Spleen (tissue), 11 donors: ENCODE data around the gene SIPA1. TPM values are rescaled to one million over a fixed set of nuclear protein-coding genes. Genes with fewer than 3 reads are reported as not detected.
A peak's percentile ranks its signal among the peaks of the same experiment; 100 is the strongest.

Experiments used
- DNase-seq: peaks from one replicate; pipeline ENCODE4 v3.0.0-alpha.2; 2020
- H3K27ac ChIP-seq, 8 donors: fragments of 200-600 bp; sonication (generic) in 7 of 8; 1 replicate in 4 of 8; 2 replicates in 4 of 8; pipeline versions ENCODE4 v1.5.0 to v1.8.0; 2016 to 2021; ENCODE audit warnings: inconsistent platforms in 4 of 8, mild to moderate bottlenecking in 4 of 8, moderate library complexity in 1 of 8
- H3K27me3 ChIP-seq, 7 donors: fragments of 200-600 bp; sonication (generic) in 6 of 7; replicated peaks in 1 of 7; 1 replicate in 4 of 7; 2 replicates in 3 of 7; pipeline versions ENCODE4 v1.5.0 to v1.8.0; 2016 to 2021; ENCODE audit warnings: inconsistent platforms in 3 of 7, mild to moderate bottlenecking in 1 of 7
- H3K36me3 ChIP-seq, 6 donors: fragments of 200-600 bp; sonication (generic) in 5 of 6; 1 replicate in 4 of 6; 2 replicates in 2 of 6; pipeline versions ENCODE4 v1.5.0 to v1.8.0; 2016 to 2021; ENCODE audit warnings: inconsistent platforms in 2 of 6
- H3K4me1 ChIP-seq, 6 donors: fragments of 200-600 bp; sonication (generic) in 5 of 6; 1 replicate in 3 of 6; 2 replicates in 3 of 6; pipeline versions ENCODE4 v1.5.0 to v1.8.0; 2016 to 2021; ENCODE audit warnings: inconsistent platforms in 3 of 6
- H3K4me3 ChIP-seq, 8 donors: fragments of 200-600 bp; sonication (generic) in 7 of 8; 1 replicate in 4 of 8; 2 replicates in 4 of 8; pipeline versions ENCODE4 v1.5.0 to v1.8.0; 2016 to 2021; ENCODE audit warnings: inconsistent platforms in 4 of 8, mild to moderate bottlenecking in 4 of 8, moderate library complexity in 2 of 8
- H3K9me3 ChIP-seq, 8 donors: fragments of 200-600 bp; sonication (generic) in 7 of 8; 1 replicate in 4 of 8; 2 replicates in 4 of 8; pipeline versions ENCODE4 v1.5.0 to v1.8.0; 2016 to 2021; ENCODE audit warnings: inconsistent platforms in 4 of 8
- POLR2A ChIP-seq, 3 donors: fragments of 450-650 bp; IDR thresholded peaks; one replicate each; pipeline ENCODE4 v1.5.1; 2017; ENCODE audit warnings: antibody characterized with exemption in 3 of 3, mild to moderate bottlenecking in 1 of 3
- POLR2AphosphoS5 ChIP-seq, 3 donors: sonication (generic); formaldehyde crosslinking; IDR thresholded peaks; one replicate each; pipeline ENCODE4 v1.5.1; 2017; ENCODE audit warnings: antibody characterized with exemption in 3 of 3
- WGBS, 5 donors: extraction: QIAGEN DNeasy Blood & Tissue Kit in 3 of 5; methylation state at CpG; one replicate each; pipeline versions ENCODE4 v1.1.5 to v1.1.7; 2013 to 2018; 5-methylcytosine and 5-hydroxymethylcytosine counted together
- intact Hi-C: fragments of 100-400 bp; cut with DNase I; formaldehyde crosslinking; loops from one replicate; pipeline ENCODE4 v1.15.0; 2023; ENCODE audit warnings: low total_unique reads
- polyA plus RNA-seq, 3 donors: library from polyadenylated mRNA; stranded (reverse); fragments of 200-250 nt; gene quantifications; one replicate each; pipeline ENCODE4 v1.2.1, GENCODE V29; 2013
- total RNA-seq, 7 donors: library from RNA; depleted of rRNA in 3 of 7; stranded (reverse); fragments of >200 nt in 3 of 7; fragmentation: NEBNext Ultra II Directional in 4 of 7; extraction: Animal tissue kit (Norgen Biotek cat#: 25700) in 4 of 7; gene quantifications; one replicate each; pipeline versions ENCODE4 v1.1.0 to v1.2.1, GENCODE V29; 2016 to 2021
- TF ChIP-seq, protein P1 (sequence below), 11 experiments: fragments of 200-600 bp in 7 of 11; fragments of 450-650 bp in 4 of 11; sonication (generic) in 4 of 11; IDR thresholded peaks in 8 of 11; conservative IDR thresholded peaks in 3 of 11; 1 replicate in 7 of 11; 2 replicates in 4 of 11; pipeline versions ENCODE4 v1.4.0 to v1.8.0; 2016 to 2021; ENCODE audit warnings: antibody characterized with exemption in 11 of 11, inconsistent platforms in 4 of 11, mild to moderate bottlenecking in 1 of 11
- donor health status: healthy with polysubstance abuse.
- donor health status: DM: no; HTN: no; CAD: no; lungs with moderate emphysema.
- donor health status: DM: no; HTN: no; CAD: no.
- donor health status: Bipolar disorder and iron deficiency.
- donor health status: healthy.
- donor health status: DM: no; HTN: no; CAD: no.
- donor health status: DM: yes; HTN: yes; CAD: no.

SIPA1 gene
- total and polyA plus RNA-seq, 10 donors: 167 to 423 (median 272) TPM

DNA sequence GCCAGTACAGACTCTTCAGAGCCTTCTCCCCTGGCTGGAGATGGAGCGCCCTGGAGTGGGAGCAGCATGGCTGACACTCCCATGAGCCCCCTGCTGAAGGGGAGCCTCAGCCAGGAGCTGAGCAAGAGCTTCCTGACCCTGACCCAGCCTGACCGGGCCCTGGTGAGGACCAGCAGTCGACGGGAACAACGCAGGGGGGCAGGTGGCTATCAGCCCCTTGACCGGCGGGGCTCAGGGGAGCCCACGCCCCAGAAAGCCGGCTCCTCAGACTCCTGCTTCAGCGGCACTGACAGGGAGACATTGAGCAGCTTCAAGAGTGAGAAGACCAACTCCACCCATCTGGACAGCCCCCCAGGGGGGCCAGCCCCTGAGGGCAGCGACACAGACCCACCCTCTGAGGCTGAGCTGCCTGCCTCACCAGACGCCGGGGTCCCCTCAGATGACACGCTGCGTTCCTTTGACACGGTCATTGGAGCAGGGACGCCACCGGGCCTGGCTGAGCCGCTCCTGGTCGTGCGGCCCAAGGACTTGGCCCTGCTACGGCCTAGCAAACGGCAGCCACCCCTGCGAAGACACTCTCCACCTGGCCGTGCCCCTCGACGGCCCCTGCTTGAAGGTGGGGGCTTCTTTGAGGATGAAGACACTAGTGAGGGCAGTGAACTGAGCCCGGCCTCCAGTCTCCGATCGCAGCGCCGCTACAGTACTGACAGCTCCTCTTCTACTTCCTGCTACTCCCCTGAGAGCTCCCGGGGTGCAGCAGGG is 19.7 kb upstream of the SIPA1 start:
- Histone ChIP-seq H3K4me1 (peaks cover 14 to 59% (median 32%) of the 10 kb centered on the region in 6 donors), H3K9me3 (no peaks in the 10 kb centered on the region), H3K4me3 (no peak overlapping the region), H3K27me3 (no peaks in the 10 kb centered on the region), H3K36me3 (peaks cover 10 to 65% (median 59%) of the 10 kb centered on the region in 6 donors), H3K27ac (no peak overlapping the region)
- TF ChIP-seq POLR2A (IDR thresholded peaks at IDR 0.05) (no peak), POLR2AphosphoS5 (IDR thresholded peaks at IDR 0.05) (peak in 1 of 3 donors; percentile 31)
- TF ChIP-seq, protein P1, sequence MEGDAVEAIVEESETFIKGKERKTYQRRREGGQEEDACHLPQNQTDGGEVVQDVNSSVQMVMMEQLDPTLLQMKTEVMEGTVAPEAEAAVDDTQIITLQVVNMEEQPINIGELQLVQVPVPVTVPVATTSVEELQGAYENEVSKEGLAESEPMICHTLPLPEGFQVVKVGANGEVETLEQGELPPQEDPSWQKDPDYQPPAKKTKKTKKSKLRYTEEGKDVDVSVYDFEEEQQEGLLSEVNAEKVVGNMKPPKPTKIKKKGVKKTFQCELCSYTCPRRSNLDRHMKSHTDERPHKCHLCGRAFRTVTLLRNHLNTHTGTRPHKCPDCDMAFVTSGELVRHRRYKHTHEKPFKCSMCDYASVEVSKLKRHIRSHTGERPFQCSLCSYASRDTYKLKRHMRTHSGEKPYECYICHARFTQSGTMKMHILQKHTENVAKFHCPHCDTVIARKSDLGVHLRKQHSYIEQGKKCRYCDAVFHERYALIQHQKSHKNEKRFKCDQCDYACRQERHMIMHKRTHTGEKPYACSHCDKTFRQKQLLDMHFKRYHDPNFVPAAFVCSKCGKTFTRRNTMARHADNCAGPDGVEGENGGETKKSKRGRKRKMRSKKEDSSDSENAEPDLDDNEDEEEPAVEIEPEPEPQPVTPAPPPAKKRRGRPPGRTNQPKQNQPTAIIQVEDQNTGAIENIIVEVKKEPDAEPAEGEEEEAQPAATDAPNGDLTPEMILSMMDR (IDR thresholded peaks at IDR 0.05 in 8 of 11, conservative IDR thresholded peaks at IDR 0.05 in 3 of 11): no peak
- peak; percentile 81 for DNase-seq
- 93 to 97% (median 96%) methylated on average over 28 to 33 of the region's 33 CpGs for WGBS, 5 donors
- intact Hi-C loops: no loop called here

DNA sequence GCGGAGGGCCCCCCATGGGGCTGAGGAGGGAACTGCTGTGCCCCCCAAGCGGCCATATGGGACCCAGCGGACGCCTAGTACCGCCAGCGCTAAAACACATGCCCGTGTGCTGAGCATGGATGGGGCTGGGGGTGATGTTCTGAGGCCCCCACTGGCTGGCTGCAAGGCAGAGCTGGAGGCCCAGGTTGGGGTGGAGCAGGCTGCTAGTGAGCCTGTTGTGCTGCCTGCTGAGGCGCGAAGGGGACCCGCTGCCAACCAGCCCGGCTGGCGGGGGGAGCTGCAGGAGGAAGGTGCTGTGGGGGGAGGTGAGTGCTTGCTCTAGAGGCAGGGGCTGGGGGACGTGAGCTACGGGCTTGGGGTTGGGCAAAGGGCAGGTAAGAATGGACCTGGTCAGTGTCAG is 19.1 kb upstream of the SIPA1 start:
- DNase-seq: peak; percentile 79
- Histone ChIP-seq H3K27me3 (no peaks in the 10 kb centered on the region), H3K36me3 (peaks cover 10 to 70% (median 65%) of the 10 kb centered on the region in 6 donors), H3K27ac (no peak overlapping the region), H3K4me3 (no peak overlapping the region), H3K9me3 (no peaks in the 10 kb centered on the region), H3K4me1 (peaks cover 12 to 53% (median 29%) of the 10 kb centered on the region in 6 donors)
- WGBS, 5 donors: 90 to 96% (median 94%) methylated on average over 14 of the region's 14 CpGs
- TF ChIP-seq POLR2A (IDR thresholded peaks at IDR 0.05) (no peak), POLR2AphosphoS5 (IDR thresholded peaks at IDR 0.05) (no peak)
- TF ChIP-seq, protein P1 (IDR thresholded peaks at IDR 0.05 in 8 of 11, conservative IDR thresholded peaks at IDR 0.05 in 3 of 11): no peak
- intact Hi-C loops: no loop called here

DNA sequence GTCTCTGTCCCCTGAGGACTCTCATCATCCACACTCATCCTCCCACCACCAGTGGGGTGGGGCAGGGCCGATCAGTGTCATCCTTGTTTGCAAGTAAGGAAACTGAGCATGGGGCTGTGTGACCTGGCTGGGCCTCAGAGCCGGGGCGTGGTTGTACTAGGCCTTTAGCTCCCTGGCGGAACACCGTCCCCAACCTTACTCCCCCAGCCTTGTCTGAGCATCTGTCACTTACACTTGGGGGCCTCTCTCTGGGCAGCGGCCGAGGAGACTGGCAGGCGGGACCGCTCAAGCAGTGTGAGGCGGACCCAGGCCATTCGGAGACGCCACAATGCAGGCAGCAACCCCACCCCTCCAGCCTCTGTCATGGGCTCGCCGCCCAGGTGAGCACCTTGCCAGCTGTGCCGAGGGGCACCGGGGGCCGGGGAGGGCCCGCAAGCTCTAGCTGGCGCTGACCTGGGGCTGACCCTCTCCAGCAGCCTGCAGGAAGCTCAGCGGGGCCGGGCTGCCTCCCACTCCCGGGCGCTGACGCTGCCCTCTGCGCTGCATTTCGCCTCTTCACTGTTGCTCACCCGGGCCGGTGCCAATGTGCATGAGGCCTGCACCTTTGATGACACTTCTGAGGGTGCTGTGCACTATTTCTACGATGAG is 18.5 kb upstream of the SIPA1 start:
- Histone ChIP-seq H3K27me3 (no peaks in the 10 kb centered on the region), H3K36me3 (peaks cover 10 to 76% (median 72%) of the 10 kb centered on the region in 6 donors), H3K4me3 (no peak overlapping the region), H3K27ac (no peak overlapping the region), H3K4me1 (peaks cover 12 to 52% (median 29%) of the 10 kb centered on the region in 6 donors), H3K9me3 (no peaks in the 10 kb centered on the region)
- TF ChIP-seq POLR2A (IDR thresholded peaks at IDR 0.05): no peak
- TF ChIP-seq POLR2AphosphoS5 (IDR thresholded peaks at IDR 0.05): peak in 1 of 3 donors; percentile 16
- TF ChIP-seq, protein P1 (IDR thresholded peaks at IDR 0.05 in 8 of 11, conservative IDR thresholded peaks at IDR 0.05 in 3 of 11): no peak
- 91 to 96% (median 94%) methylated on average over 20 to 29 of the region's 29 CpGs for WGBS, 5 donors
- intact Hi-C loops: no loop called here
- DNase-seq: peak; percentile 75

DNA sequence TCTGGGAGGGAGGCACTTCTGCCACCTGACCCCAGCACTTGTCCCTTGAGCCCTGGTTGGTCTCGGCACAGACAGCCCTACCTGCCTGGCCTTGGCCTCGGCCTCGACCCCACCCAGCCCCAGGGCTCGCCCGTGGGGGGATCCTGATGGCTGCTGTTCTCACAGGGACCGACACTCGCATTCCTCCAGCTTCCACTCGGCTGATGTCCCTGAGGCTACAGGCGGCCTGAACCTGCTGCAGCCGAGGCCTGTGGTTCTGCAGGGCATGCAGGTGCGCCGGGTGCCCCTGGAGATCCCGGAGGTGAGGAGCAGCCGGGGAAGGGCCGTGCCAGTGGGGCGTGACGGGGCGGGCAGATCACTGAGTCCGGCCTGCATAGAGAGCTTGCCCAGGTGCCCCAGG is 17.2 kb upstream of the SIPA1 start:
- peaks cover 10 to 89% (median 84%) of the 10 kb centered on the region in 6 donors for H3K36me3 ChIP-seq
- peak; percentile 74 for DNase-seq

More for the DNA sequence above, 17.2 kb upstream of the SIPA1 start:
- TF ChIP-seq POLR2AphosphoS5 (IDR thresholded peaks at IDR 0.05): peak in 1 of 3 donors; percentile 42
- TF ChIP-seq, protein P1 (IDR thresholded peaks at IDR 0.05 in 8 of 11, conservative IDR thresholded peaks at IDR 0.05 in 3 of 11): no peak
- Histone ChIP-seq H3K4me3 (no peak overlapping the region), H3K4me1 (peaks cover 12 to 60% (median 30%) of the 10 kb centered on the region in 6 donors), H3K27me3 (no peaks in the 10 kb centered on the region), H3K27ac (no peak overlapping the region), H3K9me3 (no peaks in the 10 kb centered on the region)
- intact Hi-C loops: no loop called here
- WGBS, 5 donors: 89 to 95% (median 92%) methylated on average over 17 to 19 of the region's 19 CpGs
